GM18873 (cell line): ENCODE data around the gene RPL37A.
"Not testable (repeated sequence)": the region's sequence is repeated elsewhere in the genome, so short reads cannot be mapped to it uniquely, and the experiment has no call there.

Experiments
- ATAC-seq: cut with Tn5 transposase; IDR thresholded peaks from one replicate; pipeline ENCODE4 v1.9.1; 2021; ENCODE audit warnings: mild to moderate bottlenecking, moderate library complexity, moderate number of reproducible peaks; ENCODE audit not compliant: unreplicated experiment, low FRiP score

RPL37A gene

DNA sequence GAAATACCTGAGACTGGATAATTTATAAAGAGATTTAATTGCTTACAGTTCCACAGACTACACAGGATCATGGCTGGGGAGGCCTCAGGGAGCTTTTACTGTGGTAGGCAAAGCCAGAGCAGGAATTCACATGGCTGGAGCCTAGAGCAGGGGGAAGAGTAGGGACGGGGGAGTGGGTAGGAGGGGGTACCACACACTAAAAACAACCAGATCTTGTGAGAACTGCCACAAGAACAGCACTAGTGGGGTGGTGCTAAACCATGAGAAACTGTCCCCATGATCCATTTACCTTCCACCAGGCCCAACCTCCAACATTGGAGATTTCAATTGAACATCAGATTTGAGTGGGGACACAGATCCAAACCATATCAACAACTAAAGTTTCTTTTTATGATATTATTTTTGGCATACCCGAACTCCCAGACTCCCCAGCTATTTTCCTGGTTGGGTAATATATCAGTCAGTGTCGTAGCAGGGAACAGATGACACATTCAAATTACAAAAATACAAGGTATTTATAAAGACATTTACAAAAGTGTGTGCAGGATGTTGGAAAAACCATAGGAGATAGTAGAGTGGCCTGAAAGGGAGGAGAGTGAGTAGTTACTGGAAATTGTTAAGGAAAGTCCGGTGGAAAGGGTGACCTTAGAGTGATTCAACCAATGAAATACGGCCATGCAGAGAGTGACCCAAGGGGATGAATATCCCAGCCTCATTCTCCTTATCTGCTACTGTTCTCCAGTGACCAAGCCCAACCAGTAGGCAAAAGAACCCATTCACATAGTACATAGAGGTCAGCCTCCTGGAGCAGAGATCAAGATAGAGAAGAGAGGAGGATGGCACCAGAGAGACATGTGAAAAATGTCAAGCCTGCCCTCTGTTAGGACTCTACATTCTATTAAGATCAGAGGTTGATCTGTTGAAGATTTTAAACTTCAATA, 8.8 kb downstream of the RPL37A start:
- ATAC-seq = no peak

DNA sequence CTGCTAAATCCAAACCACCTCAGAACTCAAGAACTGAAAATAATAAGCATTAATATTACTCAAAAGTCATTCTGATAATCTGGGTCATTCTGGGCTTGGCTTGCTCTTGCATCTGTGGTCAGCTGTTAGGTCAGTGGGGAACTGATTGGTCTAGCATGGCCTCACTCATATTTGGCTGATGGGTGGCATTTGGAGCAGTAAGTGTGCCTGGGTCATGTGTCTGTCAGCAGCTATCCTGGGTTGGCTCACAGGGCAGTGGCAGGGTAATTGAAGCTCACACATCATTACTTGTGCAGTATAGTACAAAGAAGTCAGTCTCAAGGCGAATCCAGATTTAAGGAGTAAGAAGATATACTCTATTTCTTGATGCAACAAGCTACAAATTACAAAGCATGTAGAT, 9.6 kb downstream of the RPL37A start:
- ATAC-seq = no peak

DNA sequence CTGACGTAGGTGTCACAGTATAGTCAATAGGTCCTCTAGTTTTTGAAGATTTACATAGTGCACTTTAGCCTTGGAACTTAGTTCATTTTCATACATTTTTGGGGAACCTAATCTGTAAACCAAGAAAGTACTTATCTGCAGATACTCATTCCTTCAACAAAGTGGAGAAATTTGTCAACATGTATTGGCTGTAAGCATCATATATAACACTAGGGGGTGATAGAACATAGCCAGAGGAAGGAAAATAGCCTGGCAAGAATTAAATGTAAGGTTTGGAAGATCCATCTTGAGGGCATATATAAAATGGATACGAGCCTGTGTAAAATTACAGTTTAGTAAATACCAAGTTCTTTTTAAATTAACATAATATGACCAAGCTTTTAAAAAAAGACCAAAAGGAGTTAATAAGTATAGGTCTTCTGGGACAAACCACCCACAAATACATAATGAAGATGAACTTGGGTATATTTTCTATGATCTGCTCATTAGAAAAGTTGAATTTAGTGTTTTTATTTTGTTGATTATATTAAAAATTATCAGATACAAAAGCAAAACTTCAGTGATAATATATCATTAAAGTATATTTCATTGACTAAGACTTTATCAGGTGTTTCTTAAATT, 18.2 kb downstream of the RPL37A start:
- no peak for ATAC-seq

DNA sequence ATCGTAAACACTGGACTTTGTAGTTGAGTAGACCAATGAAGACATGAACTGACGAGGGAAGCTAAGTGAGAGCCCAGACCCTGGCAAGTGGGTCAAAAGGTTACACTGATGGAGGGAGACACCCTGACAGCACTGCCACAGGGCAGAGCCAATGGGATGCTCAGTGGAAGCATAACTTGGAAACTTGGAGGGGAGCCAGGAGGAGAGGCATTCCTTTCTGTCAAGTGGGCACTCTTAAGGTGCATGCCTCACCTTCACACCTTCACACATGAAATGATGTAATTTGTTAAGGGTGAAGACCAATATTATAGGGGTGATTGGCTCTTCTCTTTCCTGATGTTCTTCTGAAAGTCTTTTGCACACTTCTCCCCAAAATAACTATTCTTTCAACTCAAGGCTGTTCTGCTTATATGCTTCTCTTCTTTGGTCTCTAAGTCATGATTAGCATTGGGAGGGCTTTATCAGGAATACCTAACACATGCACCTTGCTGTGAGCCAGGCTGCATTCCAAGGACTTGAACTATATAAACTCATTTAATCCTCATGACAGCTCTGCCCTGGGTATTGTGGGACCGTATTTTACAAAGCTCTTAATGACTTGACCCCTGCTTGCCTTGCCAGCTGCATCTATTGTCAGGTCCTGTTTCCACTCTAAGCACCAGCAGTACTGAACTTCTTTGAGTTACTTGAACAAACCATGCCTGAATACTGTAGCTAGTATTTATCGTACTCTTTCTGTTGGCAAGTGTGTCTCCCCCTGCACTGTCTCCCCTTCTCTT, 19.0 kb downstream of the RPL37A start:
- ATAC-seq = no peak

DNA sequence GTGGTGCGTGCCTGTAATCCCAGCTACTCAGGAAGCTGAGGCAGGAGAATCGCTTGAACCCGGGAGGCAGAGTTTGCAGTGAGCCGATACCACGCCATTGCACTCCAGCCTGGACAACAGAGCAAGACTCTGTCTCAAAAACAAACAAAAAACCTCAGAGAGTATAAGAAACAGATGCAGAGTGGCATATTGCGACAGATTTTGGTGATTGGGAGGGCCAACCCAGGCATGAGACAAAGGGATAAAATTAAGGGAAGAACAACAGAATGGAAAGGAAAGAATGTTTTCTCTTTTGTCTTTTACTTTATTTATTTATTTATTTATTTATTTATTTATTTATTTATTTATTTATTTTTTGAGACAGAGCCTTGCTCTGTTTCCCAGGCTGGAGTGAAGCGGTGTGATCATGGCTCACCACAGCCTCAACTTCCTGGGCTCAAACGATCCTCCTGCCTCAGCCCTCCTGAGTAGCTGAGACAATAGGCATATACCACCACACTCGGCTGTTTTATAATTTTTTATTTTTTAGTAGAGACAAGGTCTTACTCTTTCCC, 20.0 kb downstream of the RPL37A start:
- not testable (repeated sequence) for ATAC-seq

DNA sequence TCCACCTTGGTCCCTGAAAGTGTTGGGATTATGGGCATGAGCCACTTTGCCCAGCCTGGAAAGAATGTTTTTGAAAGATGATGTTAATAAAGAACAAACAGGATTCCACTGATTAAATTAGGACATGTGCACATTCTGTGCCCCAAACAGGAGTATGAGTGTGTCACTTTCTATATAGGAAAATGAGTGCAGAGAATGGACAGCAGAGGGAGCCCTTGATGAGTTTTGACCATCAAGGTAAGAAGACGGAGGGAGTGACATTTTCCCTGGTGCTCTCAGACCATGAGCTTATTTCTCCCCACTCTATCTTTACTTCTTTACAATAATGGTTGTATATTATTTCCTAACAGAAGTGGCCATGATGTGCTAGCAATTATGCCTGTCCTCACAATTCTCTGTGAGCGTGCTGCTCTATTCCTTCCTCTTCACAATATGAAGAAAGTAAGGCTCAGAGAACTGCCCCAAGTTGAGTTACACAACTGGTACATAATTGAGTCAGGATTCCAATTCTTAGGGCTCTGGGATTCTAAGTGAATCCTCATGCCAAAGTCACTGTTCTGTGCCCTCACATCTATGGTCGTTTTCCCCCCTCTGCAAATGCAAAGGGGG, 20.6 kb downstream of the RPL37A start:
- ATAC-seq = no peak

DNA sequence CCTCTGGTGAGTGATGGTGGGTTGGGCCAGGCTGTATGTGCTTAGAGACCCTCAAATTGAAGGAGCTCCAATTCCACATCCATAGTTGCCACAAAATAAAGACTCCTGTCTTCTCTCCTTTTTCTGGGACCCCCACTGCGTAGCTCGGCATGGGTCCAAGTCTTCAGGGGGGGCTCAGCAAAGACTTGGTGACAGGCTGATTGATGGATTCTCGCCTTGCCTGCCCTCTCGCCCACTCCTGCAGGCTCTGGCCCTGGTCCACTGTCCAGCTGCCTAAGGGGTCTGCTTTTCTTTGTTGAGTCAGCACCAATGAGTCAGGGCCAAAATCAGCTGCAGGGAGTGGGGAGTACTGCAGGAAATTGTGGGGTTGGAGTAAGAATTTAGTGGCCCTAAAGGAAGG, 21.5 kb downstream of the RPL37A start:
- ATAC-seq = no peak

DNA sequence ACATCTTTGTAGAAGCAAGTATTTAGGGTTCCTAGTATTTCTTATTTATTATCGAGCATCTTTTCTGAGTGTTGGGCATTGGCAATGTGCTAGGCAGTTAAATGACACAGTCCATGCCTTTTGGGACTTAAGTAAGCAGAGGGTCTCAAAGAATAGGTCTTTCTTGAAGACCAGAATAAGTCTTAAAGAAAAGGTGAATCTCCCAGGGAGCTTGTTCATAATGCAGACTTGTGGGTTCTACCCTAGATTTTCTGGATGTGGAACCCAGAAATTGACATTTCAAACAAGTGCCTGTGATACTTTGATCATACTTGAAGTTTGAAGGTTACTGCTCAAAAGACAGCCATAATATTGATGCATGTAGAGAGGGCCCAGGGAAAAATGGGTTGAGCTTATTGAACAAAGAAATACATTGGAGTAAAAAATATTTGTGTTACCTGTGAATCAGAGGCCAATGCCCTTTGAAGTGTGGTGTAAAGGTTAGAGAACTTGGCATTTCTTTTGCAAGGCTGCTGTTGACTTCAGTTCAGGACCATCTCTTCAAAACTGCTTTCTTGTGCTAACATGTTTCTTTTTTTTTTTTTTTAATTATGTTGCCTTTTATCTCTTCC, 24.4 kb downstream of the RPL37A start:
- ATAC-seq = no peak

DNA sequence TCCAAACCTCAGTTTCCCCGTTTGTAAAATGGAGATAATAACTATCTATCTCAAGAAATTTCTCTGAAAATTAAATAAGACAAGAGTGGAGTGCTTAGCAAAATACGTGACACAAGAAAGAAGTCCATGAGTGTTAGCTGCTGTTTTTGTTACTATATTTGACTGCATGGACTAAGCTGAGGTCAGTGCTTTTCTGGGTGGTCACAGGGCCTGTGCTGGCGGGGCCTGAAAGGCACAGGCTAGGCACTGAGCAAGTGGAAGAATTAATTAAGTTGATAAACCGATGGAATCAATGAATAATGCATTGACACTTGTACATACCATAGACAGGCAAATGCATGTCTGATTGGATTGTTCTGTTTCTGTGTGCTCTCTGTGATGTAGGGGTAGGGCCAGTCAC, 27.3 kb downstream of the RPL37A start:
- no peak for ATAC-seq

DNA sequence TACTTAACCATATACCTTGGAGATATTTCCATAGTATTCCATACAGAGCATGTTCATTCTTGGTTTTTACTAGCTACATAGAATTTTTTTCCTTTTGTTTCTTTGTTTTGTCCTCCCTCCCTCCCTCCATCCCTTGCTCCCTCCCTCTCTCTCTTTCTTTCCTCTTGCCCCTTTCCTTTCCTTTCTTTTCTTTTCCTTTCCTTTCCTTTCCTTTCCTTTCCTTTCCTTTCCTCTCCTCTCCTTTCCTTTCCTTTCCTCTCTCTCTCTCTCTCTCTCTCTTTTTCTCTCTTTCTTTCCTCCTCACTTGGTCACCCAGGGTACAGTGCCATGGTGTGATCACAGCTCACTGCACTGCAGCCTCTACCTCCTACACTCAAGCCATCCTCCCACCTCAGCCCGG, 28.3 kb downstream of the RPL37A start:
- ATAC-seq = no peak

DNA sequence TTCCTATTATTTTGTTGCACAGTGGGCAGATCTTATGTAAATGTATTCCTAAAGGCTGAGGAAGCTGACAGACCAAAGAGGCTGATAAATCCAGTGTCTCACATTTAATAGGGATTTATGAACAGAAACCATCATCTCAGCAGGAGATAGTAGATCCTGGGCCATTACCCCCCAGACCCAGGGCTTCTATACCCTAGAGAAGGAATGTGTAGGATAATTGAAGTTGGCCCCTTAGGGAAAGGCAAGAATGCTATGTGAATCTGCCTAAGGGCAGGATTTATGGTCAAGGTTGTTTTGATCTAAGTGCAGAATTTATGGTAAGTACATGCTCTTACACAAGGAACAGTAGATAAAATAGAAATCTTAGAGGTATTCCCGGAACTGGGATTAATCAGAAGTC, 29.0 kb downstream of the RPL37A start:
- ATAC-seq = no peak

DNA sequence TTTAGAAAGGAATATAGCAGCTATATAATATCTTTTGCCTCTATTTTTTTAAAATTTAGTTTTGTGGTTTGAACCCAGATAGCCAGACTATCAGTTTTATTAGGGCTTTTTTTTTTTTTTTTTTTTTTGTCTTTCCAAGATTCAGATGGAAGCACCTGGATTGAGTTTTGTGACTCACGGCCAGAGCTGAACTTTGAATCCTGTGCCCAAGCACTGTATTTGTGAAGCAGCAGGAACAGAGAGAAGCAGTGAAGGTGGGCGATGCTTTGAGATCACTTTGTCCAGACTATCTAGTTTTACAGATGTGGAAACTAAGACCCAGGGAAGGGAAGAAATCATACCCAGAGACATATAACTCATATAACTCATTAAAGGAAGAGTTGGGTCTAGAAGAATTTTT, 33.9 kb downstream of the RPL37A start:
- no peak for ATAC-seq

DNA sequence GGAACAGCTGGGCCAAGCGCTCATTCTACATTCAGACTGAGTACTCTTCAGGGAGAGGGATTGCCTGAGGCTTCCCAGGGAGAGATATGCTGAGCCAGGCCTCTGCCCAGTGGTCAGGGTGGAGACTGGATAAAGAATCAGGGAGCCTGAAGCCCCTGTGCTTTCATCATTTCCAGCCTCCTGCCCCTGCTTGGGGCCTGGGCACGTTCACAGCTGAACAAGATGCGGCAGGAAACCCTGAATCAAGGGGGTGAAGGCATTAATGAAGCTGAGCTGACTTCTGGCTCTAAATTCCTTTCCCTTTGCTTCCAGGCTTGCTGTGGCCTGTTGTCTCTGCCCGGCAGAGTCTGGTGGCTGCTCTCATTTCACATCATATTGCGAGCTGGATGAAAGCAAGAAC, 35.0 kb downstream of the RPL37A start:
- ATAC-seq = no peak

DNA sequence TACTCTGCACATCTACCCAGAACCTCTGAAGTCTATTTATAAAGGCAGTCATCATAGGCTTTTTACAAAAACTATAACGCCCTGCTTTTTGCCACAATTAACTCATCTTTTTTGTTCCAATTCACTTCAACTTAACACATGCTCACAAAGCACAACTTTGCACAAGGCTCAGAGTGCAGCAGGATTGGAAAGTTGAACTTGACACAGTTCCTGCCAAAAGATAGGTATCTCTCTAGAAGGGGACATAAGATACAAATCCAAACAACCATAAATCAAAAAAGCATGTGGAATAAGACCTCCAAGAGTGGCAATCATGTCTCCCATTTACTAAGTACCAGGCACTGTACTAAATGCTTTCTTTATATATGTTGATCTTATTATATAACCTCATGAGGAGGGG, 36.2 kb downstream of the RPL37A start:
- no peak for ATAC-seq

DNA sequence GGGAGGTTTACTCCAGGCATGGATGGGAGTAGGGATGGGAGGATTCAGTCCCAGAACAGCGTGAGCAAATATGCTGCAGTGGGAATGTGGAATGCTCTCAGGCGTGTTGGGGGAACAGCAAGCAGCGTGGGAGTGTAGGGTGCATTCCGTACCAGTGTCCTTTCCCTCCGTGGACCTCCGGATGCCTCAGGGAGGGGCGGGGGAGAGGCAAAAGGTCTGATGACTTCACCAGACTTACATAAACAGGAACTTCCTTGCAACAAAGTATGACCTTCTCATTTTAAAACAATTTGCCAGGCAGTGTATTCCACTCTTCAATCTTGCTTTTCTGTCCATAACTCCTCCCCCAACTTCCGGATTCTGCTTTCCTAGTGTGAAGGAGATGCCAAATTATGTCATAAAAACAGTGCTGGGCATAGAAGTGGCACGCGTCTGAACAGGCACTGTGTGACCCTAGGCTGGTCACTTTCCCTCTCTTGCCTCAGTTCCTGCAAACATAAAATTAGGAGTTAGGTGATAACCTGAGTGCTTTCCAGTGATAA, 36.9 kb downstream of the RPL37A start:
- ATAC-seq = no peak

DNA sequence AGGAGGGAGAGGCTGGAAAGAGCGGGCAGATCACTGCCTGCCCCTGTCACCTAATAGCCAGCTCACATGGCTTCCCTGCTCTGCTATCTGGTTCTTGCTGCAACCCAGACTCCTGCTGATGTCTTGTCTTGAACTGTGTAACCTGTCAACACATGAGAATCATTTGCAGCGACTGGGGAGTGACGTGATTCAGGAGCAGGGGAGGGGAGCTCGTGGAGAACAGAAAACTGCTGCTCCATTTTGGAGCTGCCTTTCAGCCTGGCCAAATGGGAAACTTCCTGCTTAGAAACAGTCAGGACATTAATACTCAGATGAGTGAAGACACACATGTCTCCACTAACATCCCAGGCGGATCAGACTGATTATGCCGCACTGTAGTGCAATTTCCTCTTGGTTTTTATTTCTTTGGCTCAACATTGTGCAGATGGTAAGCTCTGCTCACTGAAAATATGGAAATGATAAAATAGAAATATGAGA, 38.1 kb downstream of the RPL37A start:
- no peak for ATAC-seq

DNA sequence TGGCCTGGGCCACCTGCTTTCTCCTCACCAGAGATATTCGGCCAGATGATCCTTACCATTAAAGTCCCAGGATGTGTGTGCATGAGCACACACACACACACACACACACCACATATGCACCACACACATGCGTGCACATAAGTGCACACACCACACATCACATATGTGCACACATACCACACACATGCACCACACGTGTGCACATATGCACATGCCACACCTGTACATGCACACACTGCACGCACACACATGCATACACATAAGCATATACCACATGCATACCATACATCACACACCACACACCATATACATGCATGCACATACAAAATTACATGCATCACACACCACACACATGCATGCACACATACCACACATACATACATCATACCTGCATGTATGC, 38.7 kb downstream of the RPL37A start:
- no peak for ATAC-seq

DNA sequence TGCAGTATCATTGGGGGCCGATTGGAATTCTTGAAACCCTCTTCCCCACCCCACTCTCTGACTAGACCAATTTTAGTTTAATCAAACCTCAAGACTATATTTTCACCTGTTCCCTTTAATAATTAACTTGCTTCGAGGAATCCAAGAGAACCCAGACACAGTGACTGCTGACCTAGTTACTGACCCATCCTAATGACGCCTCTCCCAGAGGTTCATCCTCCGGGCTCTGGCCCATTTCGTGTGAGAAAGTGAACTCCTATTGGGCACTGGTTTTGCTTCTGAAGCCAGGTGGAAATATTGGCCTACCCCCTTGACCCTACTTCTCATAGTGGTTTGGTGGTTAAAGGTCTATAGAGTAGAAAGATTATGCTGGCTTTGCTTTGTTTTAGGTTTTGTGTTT, 39.9 kb downstream of the RPL37A start:
- no peak for ATAC-seq

DNA sequence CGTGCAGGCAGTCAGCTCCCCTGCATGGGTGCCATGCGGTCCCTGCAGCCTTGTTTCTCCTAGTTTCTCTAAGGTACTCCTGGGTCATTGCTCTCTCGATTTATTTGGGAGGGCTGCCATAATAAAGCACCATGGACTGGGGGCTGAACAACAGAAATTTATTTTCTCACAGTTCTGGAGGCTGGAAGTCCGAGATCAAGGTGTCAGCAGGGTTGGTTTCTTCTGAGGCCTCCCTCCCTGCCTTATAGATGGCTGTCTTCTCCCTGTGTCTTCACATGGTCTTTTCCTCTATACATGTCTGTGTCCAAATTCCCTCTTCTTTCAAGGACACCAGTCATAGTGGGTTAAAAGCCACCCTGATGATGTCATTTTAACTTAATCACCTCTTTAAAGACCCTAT, 40.5 kb downstream of the RPL37A start:
- ATAC-seq = no peak

DNA sequence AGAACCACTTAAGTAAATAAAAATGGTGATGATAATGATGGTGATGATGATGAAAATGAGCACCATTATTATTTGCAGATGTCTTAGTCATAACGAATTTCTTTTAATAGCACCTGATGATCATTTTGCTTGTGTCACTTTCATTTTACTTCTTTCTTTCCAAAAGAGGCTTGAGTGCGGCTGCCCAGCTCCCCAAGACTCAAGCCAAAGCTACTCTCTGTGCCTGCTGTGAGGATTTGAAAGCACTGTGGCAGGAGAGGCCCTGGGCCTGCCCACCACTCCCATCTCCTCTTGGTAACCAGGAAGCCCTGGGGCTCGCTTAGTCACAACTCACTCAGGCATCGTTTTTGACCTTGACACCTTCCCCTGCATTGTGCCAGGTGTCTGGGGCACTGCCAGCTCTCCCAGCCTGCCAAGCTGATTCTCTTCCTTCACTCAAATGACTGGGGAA, 41.2 kb downstream of the RPL37A start:
- no peak for ATAC-seq
